NCI-H1417 treated with DMSO at 0.1 percent for 48 hours (cell line): ENCODE data around the gene IFNE.

Source experiments
- DNase-seq: peaks from one replicate; lab custom pipeline; 2025; lab: John Stamatoyannopoulos, UW

Gene IFNE, protein sequence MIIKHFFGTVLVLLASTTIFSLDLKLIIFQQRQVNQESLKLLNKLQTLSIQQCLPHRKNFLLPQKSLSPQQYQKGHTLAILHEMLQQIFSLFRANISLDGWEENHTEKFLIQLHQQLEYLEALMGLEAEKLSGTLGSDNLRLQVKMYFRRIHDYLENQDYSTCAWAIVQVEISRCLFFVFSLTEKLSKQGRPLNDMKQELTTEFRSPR

DNA sequence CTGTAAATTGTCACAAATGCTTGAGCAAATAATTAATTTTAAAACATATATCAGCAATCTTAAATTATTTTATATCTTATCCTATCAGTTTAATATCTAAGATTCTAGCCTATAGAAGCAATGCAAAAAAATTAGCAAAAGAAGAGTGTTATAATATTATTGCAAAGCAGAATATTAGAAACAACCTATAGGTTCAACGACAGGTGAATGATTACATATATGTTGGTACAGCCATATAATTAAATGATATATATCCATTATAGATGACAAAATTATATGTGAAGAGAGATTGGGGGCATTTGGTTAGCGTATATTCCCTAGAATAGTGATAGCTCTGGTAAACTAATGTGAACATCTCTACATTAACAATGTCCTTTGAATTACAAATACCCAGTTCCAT is at the start of gene IFNE:
IFNE (minus strand) TSS at position 101 of the 400 bp plus-strand sequence. CDS start 619 bp downstream, outside the sequence.
- DNase-seq, result no peak

DNA sequence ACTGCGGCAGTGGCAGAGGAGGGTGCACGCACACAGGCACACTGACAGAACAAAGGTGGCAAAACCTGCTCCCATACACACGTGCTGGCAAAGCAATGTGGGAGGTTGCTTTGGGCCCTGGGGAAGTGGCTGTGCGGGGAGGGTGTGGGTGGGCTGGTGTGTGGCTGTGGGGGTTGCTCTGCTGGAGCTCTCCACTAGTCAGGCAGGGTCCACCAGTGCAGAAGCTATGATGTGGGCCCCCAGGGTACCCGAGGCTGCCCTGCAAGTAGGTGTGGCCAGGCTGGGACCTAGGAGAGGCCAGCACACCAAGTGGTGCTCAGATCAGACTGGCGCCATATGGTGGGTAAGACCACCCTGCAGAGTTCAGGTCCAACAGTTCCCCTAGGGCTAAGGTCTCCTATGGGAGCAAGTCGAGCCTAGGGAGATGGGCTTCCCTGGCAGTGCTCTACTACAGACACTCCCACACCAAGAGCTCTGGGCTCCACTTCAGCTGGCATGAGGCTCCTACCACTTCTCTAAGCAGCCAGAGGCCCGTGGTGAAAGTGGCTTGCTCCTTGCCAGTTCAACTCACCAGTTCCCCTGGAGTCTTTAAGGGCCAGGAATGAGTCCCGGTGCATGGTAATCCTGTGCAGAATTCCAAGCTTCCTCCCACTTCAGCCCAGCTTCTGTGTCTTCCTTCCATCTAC is 46.2 kb upstream of the IFNE start:
- no peak for DNase-seq

DNA sequence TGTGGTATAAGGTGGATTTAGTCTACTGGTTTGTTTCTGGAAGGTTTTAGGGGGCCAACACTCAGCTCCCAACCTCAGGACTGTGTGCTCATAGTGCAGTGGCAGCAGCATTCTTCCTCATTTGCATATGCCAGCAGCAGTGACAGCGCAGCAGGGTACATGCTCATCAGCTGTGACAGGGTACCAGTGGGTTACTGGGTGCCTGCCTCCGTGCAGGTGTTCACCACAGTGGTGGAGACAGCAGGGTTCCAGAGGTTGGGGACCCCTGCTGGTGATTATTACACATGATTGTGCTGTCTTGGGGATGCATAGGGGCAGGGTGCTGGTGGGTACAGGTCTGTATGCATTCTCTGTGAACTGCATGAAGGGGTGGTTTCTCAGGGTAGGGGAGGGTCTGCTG is 45.5 kb upstream of the IFNE start:
- no peak for DNase-seq

DNA sequence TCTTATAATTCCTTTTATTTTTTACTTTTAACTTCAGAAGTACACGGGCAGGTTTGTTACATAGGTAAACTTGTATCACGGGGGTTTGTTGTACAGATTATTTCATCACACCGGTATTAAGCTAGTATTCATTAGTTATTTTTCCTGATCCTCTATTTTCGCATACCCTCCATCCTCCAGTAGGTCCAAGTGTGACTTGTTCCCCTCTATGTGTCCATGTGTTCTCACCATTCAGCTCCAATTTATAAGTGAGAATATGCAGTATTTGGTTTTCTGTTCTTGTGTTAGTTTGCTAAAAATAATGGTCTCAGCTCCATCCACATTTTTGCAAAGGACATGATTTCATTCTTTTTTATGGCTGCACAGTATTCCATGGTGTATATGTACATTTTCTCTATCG is 43.1 kb upstream of the IFNE start:
- DNase-seq, result no peak

DNA sequence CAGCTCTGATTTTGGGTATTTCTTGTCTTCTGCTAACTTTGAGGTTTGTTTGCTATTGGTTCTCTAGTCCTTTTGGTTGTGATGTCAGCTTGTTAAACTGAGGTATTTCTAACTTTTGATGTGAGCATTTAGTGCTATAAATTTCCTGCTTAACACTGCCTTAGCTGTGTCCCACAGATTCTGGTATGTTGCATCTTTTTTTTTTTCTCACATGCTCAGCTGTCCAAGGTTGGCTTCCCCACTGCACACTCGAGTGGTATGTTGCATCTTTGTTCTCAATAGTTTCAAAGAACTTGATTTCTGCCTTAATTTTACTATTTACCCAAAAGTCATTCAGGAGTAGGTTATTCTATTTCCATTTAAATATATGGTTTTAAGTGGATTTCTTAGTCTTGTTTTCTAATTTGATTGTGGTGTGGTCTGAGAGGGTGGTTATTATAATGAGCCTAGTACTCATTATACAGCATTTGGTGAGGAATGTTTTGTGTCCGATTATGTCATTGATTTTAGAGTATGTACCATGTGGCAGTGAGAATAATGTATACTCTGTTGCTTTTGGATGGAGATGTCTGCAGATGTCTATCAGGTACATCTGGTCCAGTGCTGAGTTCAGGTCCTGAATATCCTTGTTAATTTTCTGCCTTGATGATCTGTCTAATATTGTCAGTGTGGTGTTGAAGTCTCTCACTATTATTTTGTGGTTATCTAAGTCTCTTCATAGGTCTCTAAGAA is 42.2 kb upstream of the IFNE start:
- DNase-seq, result no peak

DNA sequence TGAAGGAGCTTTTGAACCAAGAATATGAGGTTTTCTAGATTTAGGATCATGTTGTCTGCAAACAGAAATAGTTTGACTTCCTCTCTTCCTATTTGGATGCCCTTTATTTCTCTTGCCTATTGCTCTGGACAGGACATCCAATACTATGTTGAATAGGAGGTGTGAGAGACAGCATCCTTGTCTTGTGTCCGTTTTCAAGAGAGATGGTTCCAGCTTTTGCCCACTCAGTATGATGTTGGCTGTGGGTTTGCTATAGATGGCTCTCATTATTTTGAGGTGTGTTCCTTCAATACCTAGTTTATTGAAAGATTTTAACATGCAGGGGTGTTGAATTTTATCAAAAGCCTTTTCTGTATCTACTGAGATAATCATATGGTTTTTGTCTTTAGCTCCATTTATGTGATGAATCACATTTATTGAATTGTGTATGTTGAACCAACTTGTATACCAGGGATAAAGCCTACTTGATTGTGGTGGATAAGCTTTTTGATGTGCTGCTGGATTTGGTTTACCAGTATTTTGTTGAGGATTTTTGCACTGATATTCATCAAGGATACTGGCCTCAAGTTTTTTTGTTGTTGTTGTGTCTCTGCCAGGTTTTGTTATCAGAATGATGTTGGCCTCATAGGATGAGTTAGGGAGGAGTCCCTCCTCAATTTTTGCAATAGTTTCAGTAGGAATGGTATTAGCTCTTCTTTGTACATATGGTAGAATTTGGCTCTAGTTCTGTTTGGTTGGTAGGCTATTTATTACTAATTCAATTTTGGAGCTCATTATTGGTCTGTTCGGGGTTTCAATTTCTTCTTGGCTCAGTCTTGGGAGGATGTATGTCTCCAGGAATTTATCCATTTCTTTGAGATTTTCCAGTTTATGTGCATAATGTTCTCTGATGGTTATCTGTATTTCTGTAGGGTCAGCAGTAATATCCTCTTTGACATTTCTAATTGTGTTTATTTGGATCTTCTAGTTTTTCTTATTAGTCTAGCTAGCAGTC is 41.2 kb upstream of the IFNE start:
- DNase-seq, result no peak

DNA sequence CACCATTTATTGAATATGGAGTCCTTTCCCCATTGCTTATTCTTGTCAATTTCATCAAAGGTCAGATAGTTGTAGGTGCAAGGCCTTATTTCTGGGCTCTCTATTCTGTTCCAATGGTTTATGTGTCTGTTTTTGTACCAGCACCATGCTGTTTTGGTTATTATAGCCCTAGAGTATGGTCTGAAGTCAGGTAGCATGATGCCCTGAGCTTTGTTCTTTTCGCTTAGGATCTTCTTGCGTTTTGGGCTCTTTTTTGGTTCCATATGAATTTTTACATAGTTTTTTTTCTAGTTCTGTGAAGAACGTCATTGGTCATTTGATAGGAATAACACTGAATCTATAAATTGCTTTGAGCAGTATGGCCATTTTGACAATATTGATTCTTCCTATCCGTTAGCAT is 40.2 kb upstream of the IFNE start:
- DNase-seq, result no peak

DNA sequence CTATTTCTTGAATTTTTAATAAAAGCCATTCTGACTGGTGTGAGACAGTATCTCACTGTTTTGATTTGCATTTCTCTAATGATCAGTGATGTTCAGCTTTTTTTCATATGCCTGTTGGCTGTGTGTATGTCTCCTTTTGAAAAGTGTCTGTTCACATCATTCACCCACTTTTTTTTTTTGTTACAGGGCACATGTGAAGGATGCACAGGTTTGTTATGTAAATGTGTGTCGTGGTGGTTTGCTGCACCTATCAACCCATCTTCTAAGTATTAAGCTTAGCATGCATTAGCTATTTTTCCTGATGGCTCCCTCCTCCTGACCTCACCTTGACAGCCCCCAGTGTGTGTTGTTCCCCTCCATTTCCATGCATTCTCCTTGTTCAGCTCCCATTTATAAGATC is 39.3 kb upstream of the IFNE start:
- DNase-seq, result no peak

DNA sequence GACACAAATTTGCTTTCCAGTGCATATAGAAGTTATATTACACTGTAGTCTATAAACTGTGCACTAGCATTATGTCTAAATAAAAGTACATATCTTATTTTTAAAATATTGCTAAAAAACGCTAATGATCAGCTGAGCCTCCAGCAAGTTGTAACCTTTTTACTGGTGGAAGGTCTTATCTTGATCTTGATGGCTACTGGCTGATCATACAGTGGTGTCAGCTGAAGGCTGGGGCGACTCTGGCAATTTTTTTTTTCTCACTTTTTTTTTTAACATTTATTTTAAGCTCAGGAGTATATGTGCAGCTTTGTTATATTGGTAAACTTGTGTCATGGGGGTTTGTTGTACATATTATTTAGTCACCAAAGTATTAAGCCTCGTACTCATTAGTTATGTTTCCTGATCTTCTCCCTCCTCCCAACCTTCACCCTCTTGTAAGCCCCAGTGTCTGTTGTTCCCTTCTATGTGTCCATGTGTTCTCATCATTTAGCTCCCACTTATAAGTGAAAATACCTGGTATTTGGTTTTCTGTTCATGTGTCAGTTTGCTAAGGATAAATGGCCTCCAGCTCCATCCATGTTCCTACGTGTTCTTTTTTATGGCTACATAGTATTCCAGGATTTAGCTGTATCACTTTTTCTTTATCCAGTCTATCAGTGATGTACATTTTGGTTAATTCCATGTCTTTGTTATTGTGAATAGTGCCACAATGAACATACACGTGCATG is 38.6 kb upstream of the IFNE start:
- no peak for DNase-seq

DNA sequence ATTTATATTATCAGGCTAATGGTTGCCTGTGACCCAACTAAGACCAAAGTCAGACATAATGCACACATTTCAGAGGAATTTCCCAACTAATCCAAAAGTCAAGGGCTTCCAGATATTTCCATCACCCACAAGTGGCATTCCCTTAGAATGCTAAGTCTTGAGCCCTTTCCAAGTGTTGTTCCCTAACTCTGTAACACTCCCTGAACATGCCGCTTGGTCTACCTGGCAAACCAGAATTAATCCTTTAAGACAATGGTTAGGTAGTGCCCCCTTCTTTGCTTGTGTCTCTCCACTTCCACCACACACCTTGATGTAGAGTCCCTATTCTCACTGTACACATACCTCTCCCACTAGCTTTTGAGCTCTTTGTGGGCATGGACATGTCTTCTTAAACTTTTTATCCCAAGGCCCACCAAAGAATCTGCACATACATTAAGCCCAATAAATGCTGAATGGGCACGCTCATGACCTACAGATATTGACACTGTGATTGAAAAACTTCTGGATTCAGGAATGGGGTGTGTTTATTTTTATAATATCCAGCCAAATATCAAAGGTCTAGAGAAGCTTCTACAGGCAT is 37.8 kb upstream of the IFNE start:
- no peak for DNase-seq

DNA sequence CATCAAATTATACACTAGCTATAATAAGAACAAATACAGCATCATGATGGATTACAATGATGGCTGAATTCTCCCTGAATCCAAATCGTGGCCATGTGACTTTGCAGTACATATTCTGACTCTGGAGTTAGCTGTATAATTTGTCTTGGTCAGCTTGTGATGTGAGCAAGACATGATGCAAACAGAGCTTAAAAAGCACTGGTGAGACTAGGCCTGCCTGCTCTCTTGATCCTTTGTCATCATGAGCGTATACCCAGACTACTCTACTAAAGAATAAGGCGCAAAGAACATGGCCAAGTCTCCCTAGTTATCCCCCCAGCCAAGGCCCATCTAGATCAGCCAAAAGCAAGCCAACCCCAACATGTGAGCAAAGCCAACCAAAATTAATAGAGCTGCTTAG is 34.7 kb upstream of the IFNE start:
- no peak for DNase-seq

DNA sequence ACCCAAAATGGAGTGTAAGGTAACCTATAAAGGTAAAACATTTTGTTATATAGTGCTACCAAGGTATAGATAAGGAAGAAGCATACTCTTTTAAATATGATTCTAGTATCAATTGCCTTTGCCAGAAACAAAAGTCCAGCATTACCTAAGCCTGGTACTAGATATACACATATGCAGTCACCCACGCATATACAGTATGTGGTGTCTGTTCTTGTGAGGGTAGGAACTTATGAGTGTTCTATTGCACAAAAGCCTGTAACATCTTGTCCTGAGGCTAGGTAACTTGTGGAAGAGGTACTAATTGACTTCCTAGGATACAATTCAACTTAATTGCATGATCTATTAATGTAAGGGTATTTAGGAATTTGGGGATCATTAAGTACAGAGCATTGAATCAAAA is 31.3 kb upstream of the IFNE start:
- no peak for DNase-seq

DNA sequence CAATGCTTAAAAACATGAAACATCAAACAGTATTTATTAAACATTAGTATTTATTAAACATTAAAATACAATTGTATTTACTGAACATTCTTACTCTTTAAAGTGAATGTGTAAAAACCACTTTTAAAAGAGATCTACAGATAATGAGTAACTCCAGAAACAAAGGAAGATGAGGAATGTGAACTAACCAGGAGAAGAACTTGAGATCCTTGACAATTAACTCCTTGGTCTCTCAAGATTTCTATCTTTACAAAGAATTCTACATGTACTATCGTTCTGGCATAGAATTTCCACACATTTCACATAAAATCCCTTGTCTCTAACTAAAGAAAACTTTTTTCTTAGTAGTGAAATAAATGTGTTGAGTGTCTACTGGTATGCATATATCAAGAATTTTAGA is 28.7 kb upstream of the IFNE start:
- DNase-seq, result no peak

DNA sequence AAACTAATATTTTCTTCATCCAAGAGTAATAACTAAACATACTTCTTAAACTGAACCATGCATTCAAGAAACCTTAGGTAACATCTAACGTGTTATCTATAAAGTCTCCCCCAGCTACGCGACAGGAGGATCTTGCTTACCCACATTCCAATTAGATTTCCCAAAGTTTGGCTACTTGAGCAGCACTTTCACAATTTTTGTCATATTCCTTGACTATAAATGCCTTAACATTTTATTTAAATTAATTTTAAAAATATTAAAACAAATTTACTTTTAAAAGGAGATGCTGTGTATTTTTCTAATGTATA is 25.3 kb upstream of the IFNE start:
- no peak for DNase-seq

DNA sequence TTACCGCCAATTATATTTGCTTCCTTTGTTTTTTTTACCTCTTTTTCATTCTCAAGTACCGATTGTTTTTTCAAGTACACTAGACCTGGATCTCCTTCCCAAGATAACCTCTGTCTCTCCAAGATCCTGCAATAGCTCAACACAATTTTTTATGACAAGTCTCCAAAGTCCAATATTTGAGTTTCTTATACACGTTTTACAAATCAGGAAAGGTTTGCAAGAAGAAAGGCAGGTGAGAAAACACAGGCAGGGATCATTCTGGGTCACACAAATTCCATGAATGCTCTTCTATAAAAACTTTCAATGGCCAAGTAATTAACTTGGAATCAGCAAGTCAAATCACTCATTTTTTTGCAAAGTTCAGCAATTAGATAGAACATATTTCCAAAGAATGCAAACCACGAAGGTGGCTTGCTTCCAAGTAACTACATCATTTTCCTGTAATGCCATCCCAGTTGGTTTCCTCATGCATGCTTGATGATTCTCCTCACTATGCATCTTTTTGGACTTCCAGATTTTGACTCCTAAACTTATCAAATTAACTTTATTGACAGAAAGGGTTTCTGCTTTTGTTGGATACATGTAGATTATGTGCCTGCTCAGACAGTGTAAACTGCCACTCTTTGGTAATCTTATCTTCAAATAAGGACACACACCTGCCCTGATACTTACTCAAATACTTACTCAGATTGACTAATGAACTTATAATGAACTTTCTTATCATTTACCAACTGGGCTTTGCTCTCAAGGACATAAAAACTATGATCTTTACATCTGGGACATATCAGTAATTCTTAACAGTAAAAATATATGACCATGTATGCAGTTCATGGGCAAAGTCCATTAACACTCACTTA is 24.7 kb upstream of the IFNE start:
- no peak for DNase-seq

DNA sequence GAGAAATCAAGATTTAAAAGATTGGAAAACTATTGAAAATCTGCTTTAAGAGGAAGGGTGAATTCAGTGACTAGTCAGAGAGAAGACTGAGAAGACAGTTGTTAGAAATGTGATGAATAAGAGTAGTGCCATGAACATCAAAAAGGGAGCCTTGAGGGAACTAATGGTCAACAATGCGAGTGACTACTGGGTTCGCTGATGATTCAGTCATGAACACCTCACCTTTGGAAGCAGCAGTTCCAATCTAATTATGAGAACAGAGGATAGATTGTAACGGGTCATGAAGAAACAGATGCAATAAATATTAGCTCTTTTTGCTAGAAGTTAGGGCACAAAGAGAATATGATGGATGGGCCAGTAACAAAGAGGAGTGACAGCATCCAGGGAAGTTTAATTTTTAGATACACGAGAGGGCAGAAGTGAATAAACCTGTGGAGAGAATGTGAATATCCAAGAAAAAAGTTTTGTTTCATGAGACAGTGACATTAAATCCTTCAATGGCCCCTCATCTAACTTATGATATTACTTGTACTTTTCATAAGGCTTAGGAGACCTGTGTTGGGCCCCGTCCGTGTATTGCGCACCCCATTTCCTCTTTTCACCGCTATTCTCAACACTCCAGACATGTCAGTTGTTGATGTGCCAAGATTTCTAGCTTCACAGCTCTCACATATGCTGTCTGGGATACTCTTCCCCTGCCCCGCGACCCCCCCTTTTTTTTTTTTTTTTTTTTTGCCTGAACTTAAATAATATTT is 23.5 kb upstream of the IFNE start:
- no peak for DNase-seq

DNA sequence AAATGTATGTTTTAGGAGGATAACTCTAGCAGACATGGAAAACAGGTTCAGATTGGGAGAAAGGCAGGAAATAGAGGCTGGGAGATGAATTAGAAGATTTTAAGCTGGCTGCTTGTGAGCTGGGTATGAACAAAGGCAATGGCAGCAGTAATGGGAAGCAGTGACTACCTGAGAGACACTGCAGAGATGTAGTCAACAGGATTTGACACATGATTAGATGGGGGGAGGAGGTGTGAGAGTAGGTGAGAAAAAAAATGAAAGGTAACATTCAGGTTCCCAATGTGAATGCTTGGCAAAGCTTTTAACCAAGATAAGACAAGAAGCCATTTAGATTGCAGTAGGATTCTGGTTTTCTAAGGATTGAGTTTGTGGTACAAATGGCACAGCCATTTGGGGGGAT is 22.8 kb upstream of the IFNE start:
- DNase-seq, result no peak

DNA sequence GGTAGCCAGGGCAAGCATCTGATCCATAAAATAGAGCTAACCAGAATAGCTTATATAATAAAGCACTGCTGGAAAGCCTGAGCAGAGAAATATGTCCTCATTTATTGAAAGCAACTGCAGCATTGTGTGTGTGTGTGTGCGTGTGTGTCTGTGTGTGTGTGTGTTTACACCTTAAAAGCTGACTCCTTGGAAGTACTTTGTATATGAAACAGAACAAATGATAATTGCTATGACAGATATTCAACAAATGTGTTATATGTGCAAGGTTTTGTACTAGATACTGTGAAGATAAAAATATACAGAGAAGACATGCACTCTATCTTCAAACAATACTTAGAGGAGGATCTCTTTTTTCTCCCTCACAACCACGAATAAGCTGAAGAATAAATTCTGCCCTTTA is 22.0 kb upstream of the IFNE start:
- no peak for DNase-seq

DNA sequence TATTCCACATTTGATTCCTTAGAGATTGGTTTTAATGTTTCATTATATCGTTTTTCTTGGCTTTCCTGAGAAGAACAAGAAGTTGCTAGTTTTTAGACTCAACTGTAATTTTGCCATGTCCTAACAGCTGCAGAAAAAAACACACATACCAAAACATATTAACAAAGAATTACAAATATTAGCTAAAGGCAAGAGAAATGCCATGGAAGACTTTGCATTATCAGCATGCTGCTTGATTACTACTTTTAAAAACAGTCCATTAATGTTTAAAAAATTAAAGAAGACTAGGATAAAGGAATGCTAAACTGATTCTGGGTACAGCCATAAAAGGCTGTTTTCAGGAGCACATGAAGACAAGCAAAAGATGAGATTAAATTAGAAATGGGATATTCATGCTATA is 20.5 kb upstream of the IFNE start:
- DNase-seq, result no peak

DNA sequence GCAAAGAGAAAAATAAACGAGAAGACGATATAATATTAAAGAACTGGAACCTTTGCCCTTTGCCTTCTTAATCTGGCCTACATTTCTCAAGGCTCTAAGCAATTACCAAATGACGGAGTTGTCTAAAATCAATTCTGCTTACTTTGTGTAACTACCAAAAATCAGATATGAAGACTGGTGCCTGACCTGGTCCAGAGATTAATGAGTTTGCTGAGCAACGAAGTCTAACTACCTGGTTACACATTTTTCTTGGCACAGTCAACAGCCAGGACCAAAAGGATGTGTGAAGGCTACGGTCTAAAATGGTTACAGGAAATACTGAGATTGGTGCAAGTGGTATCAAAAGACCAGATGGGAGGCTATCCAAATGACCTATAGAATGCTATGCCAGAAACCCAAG is 17.8 kb upstream of the IFNE start:
- DNase-seq, result no peak
